Liver (tissue), 9 donors: ENCODE results near the gene SNX9. TPM values are rescaled to one million over a fixed set of nuclear protein-coding genes. Genes with fewer than 3 reads are reported as not detected.

ENCODE experiments used
- DNase-seq: peaks from one replicate; pipeline ENCODE4 v3.0.0-alpha.2; 2017; ENCODE audit warnings: low spot score
- H3K27ac ChIP-seq, 2 donors: one replicate each; pipeline ENCODE4 v1.7.0; 2013; ENCODE audit warnings: inconsistent platforms in 2 of 2, low read length in 2 of 2, control low read depth in 1 of 2, low read depth in 1 of 2, mild to moderate bottlenecking in 1 of 2
- H3K27me3 ChIP-seq, 4 donors: one replicate each; pipeline versions ENCODE4 v1.6.1 to v1.7.0; 2013; ENCODE audit warnings: low read length in 3 of 4, inconsistent platforms in 1 of 4, mild to moderate bottlenecking in 1 of 4, moderate library complexity in 1 of 4; ENCODE audit not compliant: control insufficient read depth in 4 of 4, insufficient read depth in 4 of 4
- H3K36me3 ChIP-seq, 4 donors: one replicate each; pipeline versions ENCODE4 v1.6.1 to v1.7.0; 2013; ENCODE audit warnings: low read length in 3 of 4, mild to moderate bottlenecking in 3 of 4, low read depth in 1 of 4, moderate library complexity in 1 of 4; ENCODE audit not compliant: control insufficient read depth in 4 of 4, insufficient read depth in 3 of 4
- H3K4me1 ChIP-seq, 4 donors: one replicate each; pipeline versions ENCODE4 v1.6.1 to v1.7.0; 2013; ENCODE audit warnings: low read length in 3 of 4, mild to moderate bottlenecking in 3 of 4, moderate library complexity in 1 of 4; ENCODE audit not compliant: control insufficient read depth in 4 of 4, insufficient read depth in 4 of 4
- H3K4me3 ChIP-seq, 3 donors: one replicate each; pipeline versions ENCODE4 v1.6.1 to v1.7.0; 2013; ENCODE audit warnings: low read length in 3 of 3, control low read depth in 1 of 3, low read depth in 1 of 3, mild to moderate bottlenecking in 1 of 3
- H3K9ac ChIP-seq, 2 donors: one replicate each; pipeline ENCODE4 v1.7.0; 2013; ENCODE audit warnings: low read length in 2 of 2, mild to moderate bottlenecking in 2 of 2, moderate library complexity in 2 of 2, control low read depth in 1 of 2, low read depth in 1 of 2
- H3K9me3 ChIP-seq, 4 donors: one replicate each; pipeline versions ENCODE4 v1.6.1 to v1.7.0; 2013; ENCODE audit warnings: low read length in 3 of 4; ENCODE audit not compliant: control insufficient read depth in 4 of 4
- ATF3 ChIP-seq: IDR thresholded peaks from 2 replicates; pipeline ENCODE4 v1.6.1; 2016; ENCODE audit warnings: antibody characterized with exemption
- EGR1 ChIP-seq, 2 donors: IDR thresholded peaks; 2 replicates each; pipeline ENCODE4 v1.6.1; 2016 to 2018; ENCODE audit warnings: antibody characterized with exemption in 2 of 2, low read depth in 2 of 2
- FOXA1 ChIP-seq: IDR thresholded peaks from 2 replicates; pipeline ENCODE4 v1.6.1; 2016; ENCODE audit warnings: antibody characterized with exemption
- GABPA ChIP-seq, 2 donors: IDR thresholded peaks in 1 of 2; conservative IDR thresholded peaks in 1 of 2; 2 replicates each; pipeline ENCODE4 v1.6.1; 2016; ENCODE audit warnings: antibody characterized with exemption in 2 of 2, mild to moderate bottlenecking in 1 of 2, moderate library complexity in 1 of 2
- HNF4A ChIP-seq, 2 donors: conservative IDR thresholded peaks; 2 replicates each; pipeline ENCODE4 v1.6.1; 2016; ENCODE audit warnings: antibody characterized with exemption in 2 of 2, mild to moderate bottlenecking in 2 of 2
- HNF4G ChIP-seq: IDR thresholded peaks from 2 replicates; pipeline ENCODE4 v1.6.1; 2016; ENCODE audit warnings: antibody characterized with exemption
- JUND ChIP-seq, 2 donors: IDR thresholded peaks; 2 replicates each; pipeline ENCODE4 v1.6.1; 2016; ENCODE audit warnings: antibody characterized with exemption in 2 of 2
- NR2F2 ChIP-seq: IDR thresholded peaks from 2 replicates; pipeline ENCODE4 v1.6.1; 2016; ENCODE audit warnings: antibody characterized with exemption
- RAD21 ChIP-seq, 2 donors: IDR thresholded peaks; 2 replicates each; pipeline ENCODE4 v1.6.1; 2016; ENCODE audit warnings: antibody characterized with exemption in 2 of 2, mild to moderate bottlenecking in 2 of 2
- RXRA ChIP-seq, 2 donors: IDR thresholded peaks; 2 replicates each; pipeline ENCODE4 v1.6.1; 2017 to 2018; ENCODE audit warnings: antibody characterized with exemption in 2 of 2, mild to moderate bottlenecking in 1 of 2
- TAF1 ChIP-seq: conservative IDR thresholded peaks from 2 replicates; pipeline ENCODE4 v1.6.1; 2016; ENCODE audit warnings: antibody characterized with exemption, mild to moderate bottlenecking
- YY1 ChIP-seq: IDR thresholded peaks from 2 replicates; pipeline ENCODE4 v1.6.1; 2016; ENCODE audit warnings: antibody characterized with exemption, mild to moderate bottlenecking
- ZBTB33 ChIP-seq: IDR thresholded peaks from 2 replicates; pipeline ENCODE4 v1.6.1; 2016; ENCODE audit warnings: antibody characterized with exemption
- WGBS: extraction: QIAGEN DNeasy Blood & Tissue Kit; methylation state at CpG from one replicate; pipeline ENCODE4 v1.1.7; 2013; 5-methylcytosine and 5-hydroxymethylcytosine counted together
- polyA plus RNA-seq, 2 donors: library from polyadenylated mRNA; stranded (reverse) in 1 of 2; unstranded in 1 of 2; fragments of 200-250 nt in 1 of 2; fragments of >200 nt in 1 of 2; fragmentation: Nextera tagmentation in 1 of 2; extraction: Ambion mirVana in 1 of 2; gene quantifications; one replicate each; pipeline versions ENCODE4 v1.2.1 to v1.2.3, GENCODE V29; 2013 to 2015
- total RNA-seq, 2 donors: library from RNA; depleted of rRNA; stranded (reverse); fragments of >200 nt; gene quantifications; one replicate each; pipeline ENCODE4 v1.2.3, GENCODE V29; 2014
- donor health status: healthy.
- donor health status: healthy.
- donor health status: healthy.
- donor health status: healthy.
- donor health status: healthy.

The SNX9 gene
- total and polyA plus RNA-seq, 4 donors, result 16.4 to 31.0 (median 22.3) TPM

- Histone ChIP-seq H3K9me3 (no peaks in the 10 kb centered on the region), H3K27me3 (no peaks in the 10 kb centered on the region), H3K9ac (no peak overlapping the region), H3K36me3 (peaks cover 4 to 40% (median 19%) of the 10 kb centered on the region in 4 donors), H3K27ac (no peak overlapping the region), H3K4me3 (no peak overlapping the region), H3K4me1 (no peaks in the 10 kb centered on the region)
- WGBS, result 78% methylated on average over 9 of the region's 9 CpGs
- TF ChIP-seq TAF1 (no peak), YY1 (no peak), EGR1 (IDR thresholded peaks at IDR 0.05; ENCODE audit: low read depth in 2 of 2) (no peak), RXRA (IDR thresholded peaks at IDR 0.05) (no peak), ZBTB33 (no peak), GABPA (IDR thresholded peaks at IDR 0.05 in 1 of 2, conservative IDR thresholded peaks at IDR 0.05 in 1 of 2) (no peak), RAD21 (IDR thresholded peaks at IDR 0.05) (no peak), NR2F2 (no peak), ATF3 (no peak), FOXA1 (no peak)
- DNase-seq, result no peak
Measured at GRCh38 chr6:157911278-157911677, 88.2 kb downstream of the SNX9 start.

- H3K4me1 ChIP-seq, result no peaks in the 10 kb centered on the region
- no peak overlapping the region for H3K27ac ChIP-seq
- no peak overlapping the region for H3K4me3 ChIP-seq
- no peak overlapping the region for H3K9ac ChIP-seq
- no peaks in the 10 kb centered on the region for H3K9me3 ChIP-seq
- no peak for DNase-seq
- H3K36me3 ChIP-seq, result peaks cover 4 to 40% (median 21%) of the 10 kb centered on the region in 4 donors
- WGBS, result 76% methylated on average over 5 of the region's 5 CpGs
- TF ChIP-seq JUND (IDR thresholded peaks at IDR 0.05), result no peak
- TF ChIP-seq TAF1, result no peak
- no peak for TF ChIP-seq YY1
- TF ChIP-seq NR2F2, result no peak
- TF ChIP-seq HNF4G, result no peak
- no peak for TF ChIP-seq GABPA (IDR thresholded peaks at IDR 0.05 in 1 of 2, conservative IDR thresholded peaks at IDR 0.05 in 1 of 2)
- no peaks in the 10 kb centered on the region for H3K27me3 ChIP-seq
Measured at GRCh38 chr6:157911786-157912185, 88.7 kb downstream of the SNX9 start.

- no peak for TF ChIP-seq FOXA1
- no peak for TF ChIP-seq RAD21 (IDR thresholded peaks at IDR 0.05)
- TF ChIP-seq ZBTB33, result no peak
- TF ChIP-seq HNF4A (conservative IDR thresholded peaks at IDR 0.05), result no peak
- no peak for TF ChIP-seq RXRA (IDR thresholded peaks at IDR 0.05)
- peaks cover 4 to 41% (median 21%) of the 10 kb centered on the region in 4 donors for H3K36me3 ChIP-seq
- H3K9ac ChIP-seq, result no peak overlapping the region
- no peaks in the 10 kb centered on the region for H3K9me3 ChIP-seq
- no peak overlapping the region for H3K4me3 ChIP-seq
- WGBS, result 79% methylated on average over 6 of the region's 6 CpGs
- H3K4me1 ChIP-seq, result no peaks in the 10 kb centered on the region
- no peak for DNase-seq
- H3K27me3 ChIP-seq, result no peaks in the 10 kb centered on the region
- no peak overlapping the region for H3K27ac ChIP-seq
Measured at GRCh38 chr6:157912326-157912725, 89.3 kb downstream of the SNX9 start.
